ENCODE measurements around the gene TNIP2.

GRCh38 chr4:2741626-2742025 lies 14.5 kb downstream of the TNIP2 start:
- TF ChIP-seq POLR2AphosphoS5 (IDR thresholded peaks at IDR 0.05; ENCODE audit: borderline replicate concordance, low read depth, low read length) (no peak), EZH2 (IDR thresholded peaks at IDR 0.05) (no peak), FOXP2 (optimal IDR thresholded peaks at IDR 0.05; ENCODE audit: control extremely low read depth, extremely low read length, insufficient read depth) (no peak)
